WTC11 (cell line): Measurements from ENCODE around the gene CCDC93. TPM values are rescaled to one million over a fixed set of nuclear protein-coding genes. Genes with fewer than 3 reads are reported as not detected.

Experiments used
- ATAC-seq: fragments of 200-7000 bp; cut with Tn5 transposase; 2 replicates; pipeline ENCODE4 v1.10.0; 2021; ENCODE audit warnings: mild to moderate bottlenecking, moderate library complexity
- CTCF ChIA-PET: fragments of 300-600 bp; sonication (Branson Sonifier 250); formaldehyde crosslinking; loops from one replicate; lab custom pipeline; 2021; ENCODE audit warnings: antibody characterized with exemption; lab: Charles Lee
- POLR2A ChIA-PET: fragments of 350-600 bp; sonication (Branson Sonifier 250); formaldehyde crosslinking; loops from one replicate; lab custom pipeline; 2021; ENCODE audit warnings: antibody characterized with exemption; lab: Charles Lee
- DNase-seq: peaks from one replicate; pipeline ENCODE4 v3.0.0; 2021; ENCODE audit warnings: low spot score
- H3K27ac Mint-ChIP-seq: 2 replicates; pipeline ENCODE4 v1.8.0; 2021; ENCODE audit warnings: mixed read lengths
- H3K27me3 Mint-ChIP-seq: 2 replicates; pipeline ENCODE4 v1.8.0; 2021; ENCODE audit warnings: low read depth, mild to moderate bottlenecking, moderate library complexity, mixed read lengths
- H3K36me3 Mint-ChIP-seq: 2 replicates; pipeline ENCODE4 v1.8.0; 2021; ENCODE audit warnings: mixed read lengths
- H3K4me1 Mint-ChIP-seq: 2 replicates; pipeline ENCODE4 v1.8.0; 2022; ENCODE audit warnings: mixed read lengths
- H3K4me3 Mint-ChIP-seq: 2 replicates; pipeline ENCODE4 v1.8.0; 2021; ENCODE audit warnings: mild to moderate bottlenecking, moderate library complexity, mixed read lengths
- H3K9me3 Mint-ChIP-seq: 2 replicates; pipeline ENCODE4 v1.8.0; 2021; ENCODE audit warnings: mixed read lengths
- CREB1 ChIP-seq: sonication (generic); formaldehyde crosslinking; IDR thresholded peaks from 2 replicates; pipeline ENCODE4 v1.8.0; 2023; ENCODE audit warnings: mild to moderate bottlenecking, missing genetic modification reagents
- ELF4 ChIP-seq: sonication (generic); formaldehyde crosslinking; IDR thresholded peaks from 2 replicates; pipeline ENCODE4 v1.8.1; 2022; ENCODE audit warnings: low read depth, mild to moderate bottlenecking, moderate library complexity, missing genetic modification reagents
- ESRRA ChIP-seq: sonication (generic); formaldehyde crosslinking; IDR thresholded peaks from 2 replicates; pipeline ENCODE4 v1.8.1; 2022; ENCODE audit warnings: mild to moderate bottlenecking, missing genetic modification reagents, borderline replicate concordance
- FOXJ3 ChIP-seq: sonication (generic); formaldehyde crosslinking; IDR thresholded peaks from 2 replicates; pipeline ENCODE4 v1.9.0; 2021; ENCODE audit warnings: missing genetic modification reagents, mild to moderate bottlenecking, borderline replicate concordance
- GABPB1 ChIP-seq: sonication (generic); formaldehyde crosslinking; IDR thresholded peaks from 2 replicates; pipeline ENCODE4 v1.8.1; 2023; ENCODE audit warnings: mild to moderate bottlenecking, missing genetic modification reagents
- HMGA2 ChIP-seq: fragments of 250-450 bp; sonication (Bioruptor Pico); IDR thresholded peaks from 2 replicates; pipeline ENCODE4 v1.4.0; 2021; ENCODE audit warnings: mild to moderate bottlenecking, moderate library complexity
- IRF2 ChIP-seq: sonication (generic); formaldehyde crosslinking; IDR thresholded peaks from 2 replicates; pipeline ENCODE4 v1.8.0; 2022; ENCODE audit warnings: low read depth, missing genetic modification reagents, borderline replicate concordance
- KAT7 ChIP-seq: sonication (generic); formaldehyde crosslinking; IDR thresholded peaks from 2 replicates; pipeline ENCODE4 v1.8.1; 2023; ENCODE audit warnings: missing genetic modification reagents, mild to moderate bottlenecking, borderline replicate concordance
- MXD4 ChIP-seq: fragments of 250-450 bp; sonication (Bioruptor Pico); IDR thresholded peaks from 2 replicates; pipeline ENCODE4 v1.8.0; 2021; ENCODE audit warnings: mild to moderate bottlenecking, moderate library complexity, borderline replicate concordance
- SMAD3 ChIP-seq: sonication (generic); formaldehyde crosslinking; IDR thresholded peaks from 2 replicates; pipeline ENCODE4 v1.8.0; 2022; ENCODE audit warnings: missing genetic modification reagents, mild to moderate bottlenecking, borderline replicate concordance
- TP53 ChIP-seq: sonication (generic); formaldehyde crosslinking; IDR thresholded peaks from 2 replicates; pipeline ENCODE4 v1.8.1; 2023; ENCODE audit warnings: mild to moderate bottlenecking, missing genetic modification reagents
- ZBTB21 ChIP-seq: sonication (generic); formaldehyde crosslinking; IDR thresholded peaks from 2 replicates; pipeline ENCODE4 v1.8.1; 2023; ENCODE audit warnings: mild to moderate bottlenecking, missing genetic modification reagents, borderline replicate concordance
- ZNF219 ChIP-seq: sonication (generic); formaldehyde crosslinking; IDR thresholded peaks from 2 replicates; pipeline ENCODE4 v1.8.0; 2023; ENCODE audit warnings: missing genetic modification reagents, mild to moderate bottlenecking, borderline replicate concordance
- ZNF232 ChIP-seq: sonication (generic); formaldehyde crosslinking; IDR thresholded peaks from 2 replicates; pipeline ENCODE4 v1.8.0; 2022; ENCODE audit warnings: mild to moderate bottlenecking, missing genetic modification reagents
- ZNF263 ChIP-seq: sonication (generic); formaldehyde crosslinking; IDR thresholded peaks from 2 replicates; pipeline ENCODE4 v1.8.1; 2022; ENCODE audit warnings: low read depth, mild to moderate bottlenecking, moderate library complexity, missing genetic modification reagents
- ZNF423 ChIP-seq: fragments of 250-450 bp; sonication (Bioruptor Pico); IDR thresholded peaks from 2 replicates; pipeline ENCODE4 v2.1.2; 2022; ENCODE audit warnings: mild to moderate bottlenecking, moderate library complexity
- total RNA-seq: library from RNA; stranded (reverse); gene quantifications from 3 replicates; pipeline ENCODE4 v1.2.3, GENCODE V29; 2021
- TF ChIP-seq, protein P1 (sequence below): fragments of 250-450 bp; sonication (Bioruptor Pico); conservative IDR thresholded peaks from 2 replicates; pipeline ENCODE4 v1.9.0; 2021; ENCODE audit warnings: mild to moderate bottlenecking
- TF ChIP-seq, protein P2 (sequence below): fragments of 250-450 bp; sonication (Bioruptor Pico); IDR thresholded peaks from 2 replicates; pipeline ENCODE4 v1.8.0; 2021; ENCODE audit warnings: mild to moderate bottlenecking
- TF ChIP-seq, protein P3 (sequence below): fragments of 250-450 bp; sonication (Bioruptor Pico); IDR thresholded peaks from 2 replicates; pipeline ENCODE4 v1.9.0; 2021; ENCODE audit warnings: mild to moderate bottlenecking
- TF ChIP-seq, protein P4 (sequence below): sonication (generic); formaldehyde crosslinking; conservative IDR thresholded peaks from 2 replicates; pipeline ENCODE4 v1.8.1; 2022; ENCODE audit warnings: mild to moderate bottlenecking, missing genetic modification reagents
- TF ChIP-seq, protein P5 (sequence below): sonication (generic); formaldehyde crosslinking; IDR thresholded peaks from 2 replicates; pipeline ENCODE4 v1.8.1; 2022; ENCODE audit warnings: low read depth, mild to moderate bottlenecking, moderate library complexity, missing genetic modification reagents, borderline replicate concordance
- TF ChIP-seq, protein P6 (sequence below): sonication (generic); formaldehyde crosslinking; IDR thresholded peaks from 2 replicates; pipeline ENCODE4 v1.8.1; 2023; ENCODE audit warnings: mild to moderate bottlenecking, missing genetic modification reagents
- TF ChIP-seq, protein P7 (sequence below): sonication (generic); formaldehyde crosslinking; IDR thresholded peaks from 2 replicates; pipeline ENCODE4 v1.8.0; 2022; ENCODE audit warnings: mild to moderate bottlenecking, missing genetic modification reagents
- TF ChIP-seq, protein P8 (sequence below): sonication (generic); formaldehyde crosslinking; IDR thresholded peaks from 2 replicates; pipeline ENCODE4 v1.8.1; 2022; ENCODE audit warnings: mild to moderate bottlenecking, moderate library complexity, missing genetic modification reagents
- TF ChIP-seq, protein P9 (sequence below): sonication (generic); formaldehyde crosslinking; IDR thresholded peaks from 2 replicates; pipeline ENCODE4 v1.8.0; 2022; ENCODE audit warnings: mild to moderate bottlenecking, missing genetic modification reagents

The CCDC93 gene
- total RNA-seq, 1 experiment from 2014 or later: 16.9 TPM

DNA sequence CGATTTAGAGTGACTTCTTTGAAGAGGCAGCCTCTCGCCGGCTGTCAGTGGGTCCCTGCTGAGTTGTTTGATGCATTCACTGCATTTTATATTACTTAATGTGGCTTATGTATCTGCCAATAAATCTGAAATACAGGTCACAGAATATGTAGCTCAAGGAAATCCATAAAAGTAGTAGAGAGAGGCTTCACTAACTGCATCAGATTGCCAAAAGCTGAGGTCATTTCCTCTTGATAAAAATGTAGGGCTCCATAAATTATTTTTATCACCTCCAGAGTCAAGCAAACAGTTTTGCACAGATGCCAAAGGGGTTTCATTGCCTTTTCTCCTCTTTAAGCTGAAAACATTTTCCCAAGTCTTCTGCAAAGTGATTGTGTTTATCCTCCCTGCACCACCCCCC, 36.5 kb upstream of the CCDC93 start (continued):
- TF ChIP-seq ZNF423 (CRISPR knock-in tag) (no peak), CREB1 (CRISPR knock-in tag) (no peak), MXD4 (CRISPR knock-in tag) (no peak), ZNF219 (CRISPR knock-in tag) (no peak), GABPB1 (CRISPR knock-in tag) (no peak), SMAD3 (CRISPR knock-in tag) (no peak), ELF4 (CRISPR knock-in tag) (no peak)
- TF ChIP-seq, protein P1, sequence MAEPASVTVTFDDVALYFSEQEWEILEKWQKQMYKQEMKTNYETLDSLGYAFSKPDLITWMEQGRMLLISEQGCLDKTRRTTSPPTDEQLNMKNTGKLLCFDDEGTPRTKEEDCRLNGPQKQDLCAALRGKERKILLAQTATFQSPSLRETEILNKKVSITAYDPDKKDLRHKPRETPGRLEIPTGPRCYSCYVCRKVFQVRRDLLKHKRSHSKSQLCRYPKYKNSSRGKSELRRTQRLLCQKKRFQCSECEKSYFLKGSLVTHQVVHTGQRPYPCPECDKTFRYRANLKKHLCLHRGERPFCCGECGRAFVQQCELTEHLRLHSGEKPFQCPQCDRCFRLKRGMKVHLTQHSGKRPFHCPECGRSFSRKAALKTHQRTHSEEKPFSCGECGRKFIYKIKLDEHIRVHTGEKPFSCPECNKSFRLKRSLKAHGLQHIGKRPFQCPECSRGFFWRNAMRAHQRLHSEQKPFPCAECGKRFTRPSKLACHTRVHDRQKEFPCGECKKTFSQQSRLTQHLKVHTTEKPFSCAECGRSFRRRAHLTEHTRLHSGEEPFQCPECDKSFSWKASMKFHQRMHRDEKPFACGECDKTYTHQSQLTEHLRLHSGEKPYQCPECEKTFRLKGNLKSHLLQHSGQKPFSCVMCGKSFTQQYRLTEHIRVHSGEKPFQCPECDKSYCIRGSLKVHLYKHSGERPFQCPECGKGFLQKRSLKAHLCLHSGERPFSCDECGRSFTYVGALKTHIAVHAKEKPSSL (CRISPR knock-in tag): no peak
- TF ChIP-seq, protein P2, sequence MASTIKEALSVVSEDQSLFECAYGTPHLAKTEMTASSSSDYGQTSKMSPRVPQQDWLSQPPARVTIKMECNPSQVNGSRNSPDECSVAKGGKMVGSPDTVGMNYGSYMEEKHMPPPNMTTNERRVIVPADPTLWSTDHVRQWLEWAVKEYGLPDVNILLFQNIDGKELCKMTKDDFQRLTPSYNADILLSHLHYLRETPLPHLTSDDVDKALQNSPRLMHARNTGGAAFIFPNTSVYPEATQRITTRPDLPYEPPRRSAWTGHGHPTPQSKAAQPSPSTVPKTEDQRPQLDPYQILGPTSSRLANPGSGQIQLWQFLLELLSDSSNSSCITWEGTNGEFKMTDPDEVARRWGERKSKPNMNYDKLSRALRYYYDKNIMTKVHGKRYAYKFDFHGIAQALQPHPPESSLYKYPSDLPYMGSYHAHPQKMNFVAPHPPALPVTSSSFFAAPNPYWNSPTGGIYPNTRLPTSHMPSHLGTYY (CRISPR knock-in tag): no peak
- TF ChIP-seq, protein P3, sequence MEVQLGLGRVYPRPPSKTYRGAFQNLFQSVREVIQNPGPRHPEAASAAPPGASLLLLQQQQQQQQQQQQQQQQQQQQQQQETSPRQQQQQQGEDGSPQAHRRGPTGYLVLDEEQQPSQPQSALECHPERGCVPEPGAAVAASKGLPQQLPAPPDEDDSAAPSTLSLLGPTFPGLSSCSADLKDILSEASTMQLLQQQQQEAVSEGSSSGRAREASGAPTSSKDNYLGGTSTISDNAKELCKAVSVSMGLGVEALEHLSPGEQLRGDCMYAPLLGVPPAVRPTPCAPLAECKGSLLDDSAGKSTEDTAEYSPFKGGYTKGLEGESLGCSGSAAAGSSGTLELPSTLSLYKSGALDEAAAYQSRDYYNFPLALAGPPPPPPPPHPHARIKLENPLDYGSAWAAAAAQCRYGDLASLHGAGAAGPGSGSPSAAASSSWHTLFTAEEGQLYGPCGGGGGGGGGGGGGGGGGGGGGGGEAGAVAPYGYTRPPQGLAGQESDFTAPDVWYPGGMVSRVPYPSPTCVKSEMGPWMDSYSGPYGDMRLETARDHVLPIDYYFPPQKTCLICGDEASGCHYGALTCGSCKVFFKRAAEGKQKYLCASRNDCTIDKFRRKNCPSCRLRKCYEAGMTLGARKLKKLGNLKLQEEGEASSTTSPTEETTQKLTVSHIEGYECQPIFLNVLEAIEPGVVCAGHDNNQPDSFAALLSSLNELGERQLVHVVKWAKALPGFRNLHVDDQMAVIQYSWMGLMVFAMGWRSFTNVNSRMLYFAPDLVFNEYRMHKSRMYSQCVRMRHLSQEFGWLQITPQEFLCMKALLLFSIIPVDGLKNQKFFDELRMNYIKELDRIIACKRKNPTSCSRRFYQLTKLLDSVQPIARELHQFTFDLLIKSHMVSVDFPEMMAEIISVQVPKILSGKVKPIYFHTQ (CRISPR knock-in tag): no peak
- TF ChIP-seq, protein P4, sequence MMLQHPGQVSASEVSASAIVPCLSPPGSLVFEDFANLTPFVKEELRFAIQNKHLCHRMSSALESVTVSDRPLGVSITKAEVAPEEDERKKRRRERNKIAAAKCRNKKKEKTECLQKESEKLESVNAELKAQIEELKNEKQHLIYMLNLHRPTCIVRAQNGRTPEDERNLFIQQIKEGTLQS: no peak

DNA sequence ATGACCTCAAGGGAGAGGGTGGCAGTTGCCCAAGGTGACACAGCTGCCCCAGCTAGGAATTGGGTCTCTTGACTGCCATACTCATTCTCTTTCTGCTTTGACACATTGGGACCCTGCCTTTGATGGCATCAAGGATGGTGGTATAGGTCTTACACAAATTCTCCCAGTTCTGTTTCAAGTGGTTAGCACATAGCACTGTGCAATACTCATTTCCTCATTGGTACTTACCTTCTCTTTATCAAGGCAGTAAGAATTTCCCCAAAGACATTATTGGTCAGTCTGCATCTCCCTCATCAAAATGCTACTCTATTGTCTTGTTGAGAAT, 35.9 kb upstream of the CCDC93 start:
- peaks cover 10% of the 10 kb centered on the region for H3K4me1 Mint-ChIP-seq
- ChIA-PET CTCF (no interaction called here), POLR2A (no interaction called here)
- TF ChIP-seq HMGA2 (CRISPR knock-in tag) (no peak), ZBTB21 (CRISPR knock-in tag) (no peak), TP53 (CRISPR knock-in tag) (no peak), ESRRA (CRISPR knock-in tag) (no peak), IRF2 (CRISPR knock-in tag) (no peak), ZNF232 (no peak), ELF4 (CRISPR knock-in tag) (no peak), KAT7 (CRISPR knock-in tag) (no peak), ZNF263 (CRISPR knock-in tag) (no peak), FOXJ3 (no peak)
- TF ChIP-seq, protein P5, sequence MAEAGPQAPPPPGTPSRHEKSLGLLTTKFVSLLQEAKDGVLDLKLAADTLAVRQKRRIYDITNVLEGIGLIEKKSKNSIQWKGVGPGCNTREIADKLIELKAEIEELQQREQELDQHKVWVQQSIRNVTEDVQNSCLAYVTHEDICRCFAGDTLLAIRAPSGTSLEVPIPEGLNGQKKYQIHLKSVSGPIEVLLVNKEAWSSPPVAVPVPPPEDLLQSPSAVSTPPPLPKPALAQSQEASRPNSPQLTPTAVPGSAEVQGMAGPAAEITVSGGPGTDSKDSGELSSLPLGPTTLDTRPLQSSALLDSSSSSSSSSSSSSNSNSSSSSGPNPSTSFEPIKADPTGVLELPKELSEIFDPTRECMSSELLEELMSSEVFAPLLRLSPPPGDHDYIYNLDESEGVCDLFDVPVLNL (CRISPR knock-in tag): no peak
- TF ChIP-seq, protein P6, sequence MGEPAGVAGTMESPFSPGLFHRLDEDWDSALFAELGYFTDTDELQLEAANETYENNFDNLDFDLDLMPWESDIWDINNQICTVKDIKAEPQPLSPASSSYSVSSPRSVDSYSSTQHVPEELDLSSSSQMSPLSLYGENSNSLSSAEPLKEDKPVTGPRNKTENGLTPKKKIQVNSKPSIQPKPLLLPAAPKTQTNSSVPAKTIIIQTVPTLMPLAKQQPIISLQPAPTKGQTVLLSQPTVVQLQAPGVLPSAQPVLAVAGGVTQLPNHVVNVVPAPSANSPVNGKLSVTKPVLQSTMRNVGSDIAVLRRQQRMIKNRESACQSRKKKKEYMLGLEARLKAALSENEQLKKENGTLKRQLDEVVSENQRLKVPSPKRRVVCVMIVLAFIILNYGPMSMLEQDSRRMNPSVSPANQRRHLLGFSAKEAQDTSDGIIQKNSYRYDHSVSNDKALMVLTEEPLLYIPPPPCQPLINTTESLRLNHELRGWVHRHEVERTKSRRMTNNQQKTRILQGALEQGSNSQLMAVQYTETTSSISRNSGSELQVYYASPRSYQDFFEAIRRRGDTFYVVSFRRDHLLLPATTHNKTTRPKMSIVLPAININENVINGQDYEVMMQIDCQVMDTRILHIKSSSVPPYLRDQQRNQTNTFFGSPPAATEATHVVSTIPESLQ (CRISPR knock-in tag): no peak
- TF ChIP-seq, protein P7, sequence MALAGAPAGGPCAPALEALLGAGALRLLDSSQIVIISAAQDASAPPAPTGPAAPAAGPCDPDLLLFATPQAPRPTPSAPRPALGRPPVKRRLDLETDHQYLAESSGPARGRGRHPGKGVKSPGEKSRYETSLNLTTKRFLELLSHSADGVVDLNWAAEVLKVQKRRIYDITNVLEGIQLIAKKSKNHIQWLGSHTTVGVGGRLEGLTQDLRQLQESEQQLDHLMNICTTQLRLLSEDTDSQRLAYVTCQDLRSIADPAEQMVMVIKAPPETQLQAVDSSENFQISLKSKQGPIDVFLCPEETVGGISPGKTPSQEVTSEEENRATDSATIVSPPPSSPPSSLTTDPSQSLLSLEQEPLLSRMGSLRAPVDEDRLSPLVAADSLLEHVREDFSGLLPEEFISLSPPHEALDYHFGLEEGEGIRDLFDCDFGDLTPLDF (CRISPR knock-in tag): no peak
- TF ChIP-seq, protein P8, sequence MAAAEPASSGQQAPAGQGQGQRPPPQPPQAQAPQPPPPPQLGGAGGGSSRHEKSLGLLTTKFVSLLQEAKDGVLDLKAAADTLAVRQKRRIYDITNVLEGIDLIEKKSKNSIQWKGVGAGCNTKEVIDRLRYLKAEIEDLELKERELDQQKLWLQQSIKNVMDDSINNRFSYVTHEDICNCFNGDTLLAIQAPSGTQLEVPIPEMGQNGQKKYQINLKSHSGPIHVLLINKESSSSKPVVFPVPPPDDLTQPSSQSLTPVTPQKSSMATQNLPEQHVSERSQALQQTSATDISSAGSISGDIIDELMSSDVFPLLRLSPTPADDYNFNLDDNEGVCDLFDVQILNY (CRISPR knock-in tag): no peak
- TF ChIP-seq, protein P9, sequence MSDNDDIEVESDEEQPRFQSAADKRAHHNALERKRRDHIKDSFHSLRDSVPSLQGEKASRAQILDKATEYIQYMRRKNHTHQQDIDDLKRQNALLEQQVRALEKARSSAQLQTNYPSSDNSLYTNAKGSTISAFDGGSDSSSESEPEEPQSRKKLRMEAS (CRISPR knock-in tag): no peak
- no peak for ATAC-seq
- no peaks in the 10 kb centered on the region for H3K9me3 Mint-ChIP-seq
- no peak for DNase-seq
- H3K4me3 Mint-ChIP-seq: no peak overlapping the region
- no peaks in the 10 kb centered on the region for H3K36me3 Mint-ChIP-seq
- no peak overlapping the region for H3K27ac Mint-ChIP-seq
- 0 out of 2 replicates have a peak, but pooled peaks cover 2% of the 10 kb centered on the region for H3K27me3 Mint-ChIP-seq
